Panc1 (cell line): ENCODE measurements around the gene CRTAC1. TPM values are rescaled to one million over a fixed set of nuclear protein-coding genes. Genes with fewer than 3 reads are reported as not detected.

Source experiments
- ATAC-seq: fragments of 200-7000 bp; cut with Tn5 transposase; 2 replicates; pipeline ENCODE4 v1.9.1; 2020; ENCODE audit warnings: mild to moderate bottlenecking, moderate library complexity
- BruUV-seq: library from RNA; stranded (reverse); fragments of 400-500 nt; replicated peaks from 2 replicates; lab custom pipeline; 2021; lab: Mats Ljungman, UMichigan
- CTCF ChIA-PET: fragments of 300-600 bp; sonication (Branson Sonifier 250); formaldehyde crosslinking; loops from one replicate; lab custom pipeline; 2022; ENCODE audit warnings: antibody characterized with exemption; lab: Charles Lee
- POLR2A ChIA-PET: fragments of 300-600 bp; sonication (Branson Sonifier 250); formaldehyde crosslinking; loops from one replicate; lab custom pipeline; 2022; ENCODE audit warnings: antibody characterized with exemption; lab: Charles Lee
- DNase-seq: peaks from one replicate; pipeline ENCODE4 v3.0.0-alpha.2; 2010; ENCODE audit warnings: low read depth, low spot score
- H3K27ac ChIP-seq: 2 replicates; pipeline ENCODE4 v1.5.1; 2011; ENCODE audit warnings: mild to moderate bottlenecking, low read length, inconsistent platforms
- H3K27me3 ChIP-seq: fragments of 200-500 bp; sonication (Bioruptor generic); 2 replicates; pipeline ENCODE4 v1.6.0; 2014; ENCODE audit warnings: low read length, inconsistent platforms; ENCODE audit not compliant: control insufficient read depth, insufficient read depth
- H3K36me3 ChIP-seq: fragments of 200-500 bp; sonication (Bioruptor generic); 2 replicates; pipeline ENCODE4 v1.5.1; 2014; ENCODE audit warnings: inconsistent platforms, mild to moderate bottlenecking, low read length, moderate library complexity; ENCODE audit not compliant: control insufficient read depth, insufficient read depth
- H3K4me1 ChIP-seq: 2 replicates; pipeline ENCODE4 v1.5.1; 2011; ENCODE audit warnings: inconsistent platforms, mild to moderate bottlenecking, low read length, moderate library complexity; ENCODE audit not compliant: control insufficient read depth, insufficient read depth
- H3K4me3 ChIP-seq, 2 experiments: 2 replicates each; pipeline ENCODE4 v1.5.1; 2011 to 2012; ENCODE audit warnings: low read depth in 2 of 2, low read length in 2 of 2, mild to moderate bottlenecking in 2 of 2, inconsistent platforms in 1 of 2, moderate library complexity in 1 of 2
- H3K9me3 ChIP-seq: fragments of 200-500 bp; sonication (Bioruptor generic); 2 replicates; pipeline ENCODE4 v1.5.1; 2014; ENCODE audit warnings: low read depth, mild to moderate bottlenecking, inconsistent platforms, low read length, moderate library complexity; ENCODE audit not compliant: control insufficient read depth, insufficient read depth
- POLR2AphosphoS5 ChIP-seq: IDR thresholded peaks from 2 replicates; pipeline ENCODE4 v1.6.1; 2012; ENCODE audit warnings: mild to moderate bottlenecking, low read depth, low read length, moderate library complexity
- SIN3A ChIP-seq: IDR thresholded peaks from 2 replicates; pipeline ENCODE4 v1.6.1; 2012; ENCODE audit warnings: low read depth, mild to moderate bottlenecking, low read length, moderate library complexity, borderline replicate concordance; ENCODE audit not compliant: insufficient read depth
- TCF7L2 ChIP-seq: IDR thresholded peaks from 2 replicates; pipeline ENCODE4 v1.6.1; 2011; ENCODE audit warnings: mild to moderate bottlenecking, low read depth, low read length, inconsistent platforms
- in situ Hi-C: cut with HindIII; loops from 2 replicates; pipeline ENCODE4 v1.10.0; 2016; ENCODE audit warnings: low sequenced_read_pairs, low pct_unique_long_range_greater_than_20kb
- intact Hi-C: fragments of 100-400 bp; cut with micrococcal nuclease; formaldehyde crosslinking; loops from one replicate; pipeline ENCODE4 v1.10.0; 2022; ENCODE audit not compliant: unreplicated experiment
- total RNA-seq: library from RNA; stranded (reverse); gene quantifications from one replicate; pipeline ENCODE4 v1.2.1, GENCODE V29; 2021; ENCODE audit not compliant: unreplicated experiment
- TF ChIP-seq, protein P1 (sequence below), 2 experiments: IDR thresholded peaks; 2 replicates each; pipeline ENCODE4 v1.6.1; 2011 to 2012; ENCODE audit warnings: low read depth in 2 of 2, control low read depth in 1 of 2, low read length in 1 of 2, mild to moderate bottlenecking in 1 of 2, moderate library complexity in 1 of 2; ENCODE audit not compliant: insufficient read depth in 1 of 2
- TF ChIP-seq, protein P2 (sequence below): fragments of 450-650 bp; IDR thresholded peaks from 2 replicates; pipeline ENCODE4 v1.5.1; 2017; ENCODE audit warnings: mild to moderate bottlenecking

The CRTAC1 gene
- total RNA-seq, 1 experiment from 2014 or later, result 0.23 TPM

DNA sequence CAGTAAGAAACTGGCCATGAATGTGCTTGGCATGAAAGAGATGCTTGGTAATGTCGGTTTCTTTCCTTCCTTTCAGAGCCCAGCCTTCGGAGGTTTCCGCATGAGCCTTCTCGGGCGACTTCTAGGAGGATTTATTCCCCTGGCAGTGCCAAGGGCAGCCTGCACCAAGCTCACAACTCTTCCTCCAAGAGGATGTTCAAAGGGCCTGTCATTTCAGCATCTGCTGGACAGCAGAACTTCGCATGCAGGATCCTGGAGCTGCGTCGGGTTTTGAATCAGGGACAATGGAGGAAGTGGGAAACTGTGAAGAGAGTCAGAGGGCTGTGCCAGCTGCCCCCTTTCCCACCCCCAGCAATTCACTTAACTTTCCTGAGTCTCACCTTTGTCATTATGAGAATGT, 159.4 kb downstream of the CRTAC1 start:
- ChIA-PET POLR2A (no interaction called here), CTCF (no interaction called here)
- Histone ChIP-seq H3K27me3 (peaks cover 2% of the 10 kb centered on the region; the same call in 1 of the 2 replicates), H3K27ac (no peak overlapping the region), H3K4me1 (peaks cover 15% of the 10 kb centered on the region), H3K9me3 (no peaks in the 10 kb centered on the region), H3K36me3 (no peaks in the 10 kb centered on the region), H3K4me3 (no peak overlapping the region)
- no peak for ATAC-seq
- in situ Hi-C loops (no loop called here), intact Hi-C loops (no loop called here)
- BruUV-seq, result no TSS peak
- TF ChIP-seq, protein P1, sequence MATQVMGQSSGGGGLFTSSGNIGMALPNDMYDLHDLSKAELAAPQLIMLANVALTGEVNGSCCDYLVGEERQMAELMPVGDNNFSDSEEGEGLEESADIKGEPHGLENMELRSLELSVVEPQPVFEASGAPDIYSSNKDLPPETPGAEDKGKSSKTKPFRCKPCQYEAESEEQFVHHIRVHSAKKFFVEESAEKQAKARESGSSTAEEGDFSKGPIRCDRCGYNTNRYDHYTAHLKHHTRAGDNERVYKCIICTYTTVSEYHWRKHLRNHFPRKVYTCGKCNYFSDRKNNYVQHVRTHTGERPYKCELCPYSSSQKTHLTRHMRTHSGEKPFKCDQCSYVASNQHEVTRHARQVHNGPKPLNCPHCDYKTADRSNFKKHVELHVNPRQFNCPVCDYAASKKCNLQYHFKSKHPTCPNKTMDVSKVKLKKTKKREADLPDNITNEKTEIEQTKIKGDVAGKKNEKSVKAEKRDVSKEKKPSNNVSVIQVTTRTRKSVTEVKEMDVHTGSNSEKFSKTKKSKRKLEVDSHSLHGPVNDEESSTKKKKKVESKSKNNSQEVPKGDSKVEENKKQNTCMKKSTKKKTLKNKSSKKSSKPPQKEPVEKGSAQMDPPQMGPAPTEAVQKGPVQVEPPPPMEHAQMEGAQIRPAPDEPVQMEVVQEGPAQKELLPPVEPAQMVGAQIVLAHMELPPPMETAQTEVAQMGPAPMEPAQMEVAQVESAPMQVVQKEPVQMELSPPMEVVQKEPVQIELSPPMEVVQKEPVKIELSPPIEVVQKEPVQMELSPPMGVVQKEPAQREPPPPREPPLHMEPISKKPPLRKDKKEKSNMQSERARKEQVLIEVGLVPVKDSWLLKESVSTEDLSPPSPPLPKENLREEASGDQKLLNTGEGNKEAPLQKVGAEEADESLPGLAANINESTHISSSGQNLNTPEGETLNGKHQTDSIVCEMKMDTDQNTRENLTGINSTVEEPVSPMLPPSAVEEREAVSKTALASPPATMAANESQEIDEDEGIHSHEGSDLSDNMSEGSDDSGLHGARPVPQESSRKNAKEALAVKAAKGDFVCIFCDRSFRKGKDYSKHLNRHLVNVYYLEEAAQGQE (IDR thresholded peaks at IDR 0.05; ENCODE audit: insufficient read depth in 1 of 2, low read depth in 2 of 2, low read length in 1 of 2), result no peak
- TF ChIP-seq TCF7L2 (no peak), POLR2AphosphoS5 (no peak), SIN3A (no peak)
- TF ChIP-seq, protein P2, sequence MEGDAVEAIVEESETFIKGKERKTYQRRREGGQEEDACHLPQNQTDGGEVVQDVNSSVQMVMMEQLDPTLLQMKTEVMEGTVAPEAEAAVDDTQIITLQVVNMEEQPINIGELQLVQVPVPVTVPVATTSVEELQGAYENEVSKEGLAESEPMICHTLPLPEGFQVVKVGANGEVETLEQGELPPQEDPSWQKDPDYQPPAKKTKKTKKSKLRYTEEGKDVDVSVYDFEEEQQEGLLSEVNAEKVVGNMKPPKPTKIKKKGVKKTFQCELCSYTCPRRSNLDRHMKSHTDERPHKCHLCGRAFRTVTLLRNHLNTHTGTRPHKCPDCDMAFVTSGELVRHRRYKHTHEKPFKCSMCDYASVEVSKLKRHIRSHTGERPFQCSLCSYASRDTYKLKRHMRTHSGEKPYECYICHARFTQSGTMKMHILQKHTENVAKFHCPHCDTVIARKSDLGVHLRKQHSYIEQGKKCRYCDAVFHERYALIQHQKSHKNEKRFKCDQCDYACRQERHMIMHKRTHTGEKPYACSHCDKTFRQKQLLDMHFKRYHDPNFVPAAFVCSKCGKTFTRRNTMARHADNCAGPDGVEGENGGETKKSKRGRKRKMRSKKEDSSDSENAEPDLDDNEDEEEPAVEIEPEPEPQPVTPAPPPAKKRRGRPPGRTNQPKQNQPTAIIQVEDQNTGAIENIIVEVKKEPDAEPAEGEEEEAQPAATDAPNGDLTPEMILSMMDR, result no peak
- no peak for DNase-seq

DNA sequence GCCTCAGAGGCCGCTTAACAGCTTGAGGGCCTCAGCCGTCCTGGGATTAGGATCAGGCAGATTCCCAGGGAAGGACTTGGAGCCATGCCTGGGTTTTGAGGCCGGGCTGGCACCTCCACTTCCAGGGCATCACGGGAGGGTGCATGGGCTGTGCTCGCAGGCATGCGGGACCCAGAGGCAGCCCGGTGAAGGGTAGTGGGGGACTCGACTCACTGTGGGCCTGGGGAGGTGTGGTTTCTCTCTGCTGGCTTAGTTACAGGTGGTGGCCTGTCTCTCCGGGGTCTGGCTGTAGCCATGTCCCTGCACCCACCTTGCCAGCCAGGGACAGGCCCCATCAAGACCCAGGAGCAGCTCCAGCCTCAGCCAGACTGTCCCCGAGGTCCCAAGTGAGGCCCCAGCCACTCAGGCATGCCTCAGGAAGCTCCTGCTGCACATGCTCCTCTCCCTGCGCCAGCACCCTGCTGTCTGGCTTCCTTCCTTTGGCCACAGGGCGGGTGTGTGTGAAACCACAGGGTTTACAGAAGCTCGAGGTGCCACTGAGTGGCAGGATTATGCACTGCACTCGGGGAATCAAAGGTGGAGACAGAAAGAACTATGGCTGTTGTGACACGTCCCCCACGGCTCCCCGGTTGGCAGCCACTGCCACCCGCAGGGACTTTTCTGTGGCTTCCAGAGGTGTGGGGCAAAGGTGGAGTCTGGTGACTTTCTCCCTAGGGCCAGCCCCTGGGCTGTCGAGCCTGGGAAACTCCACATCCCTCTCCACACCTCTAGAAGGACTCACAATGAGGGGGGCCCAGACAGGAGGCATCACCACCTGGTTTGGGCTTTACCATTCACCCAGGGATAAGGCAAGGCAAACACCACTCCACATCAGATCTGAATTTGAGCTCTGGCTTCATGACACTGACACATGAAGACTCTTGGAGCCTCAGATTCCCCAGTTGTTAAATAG, 161.1 kb downstream of the CRTAC1 start:
- ChIA-PET CTCF (interaction anchor here (0.5 to 3.4 kb wide), 7 partner anchors 19 to 172 kb away, joined by 3 to 25 read pairs (median 5); partner anchors contain the start of gene GOLGA7B), POLR2A (no interaction called here)
- peak overlapping the region; percentile 39 for H3K27ac ChIP-seq

More for the DNA sequence above, 161.1 kb downstream of the CRTAC1 start:
- H3K36me3 ChIP-seq, result no peaks in the 10 kb centered on the region
- peaks cover 15% of the 10 kb centered on the region for H3K4me1 ChIP-seq
- BruUV-seq, result no TSS peak
- ATAC-seq (peak; percentile 98), DNase-seq (peak; percentile 72)
- no peaks in the 10 kb centered on the region for H3K9me3 ChIP-seq
- in situ Hi-C loops (no loop called here), intact Hi-C loops (loop anchor here (1.0 kb wide), 2 partner anchors 77 to 110 kb away; no protein-coding TSS in a partner anchor)
- TF ChIP-seq, protein P2, result peak; percentile 90
- no peak for TF ChIP-seq SIN3A
- TF ChIP-seq TCF7L2, result peak; percentile 73
- TF ChIP-seq, protein P1 (IDR thresholded peaks at IDR 0.05; ENCODE audit: insufficient read depth in 1 of 2, low read depth in 2 of 2, low read length in 1 of 2), result peak in 1 of 2 experiments; percentile 51; a peak in 1 of 4 replicates
- TF ChIP-seq POLR2AphosphoS5, result 0 out of 2 replicates have a peak, but pooled peaks have one; percentile 31
- H3K27me3 ChIP-seq, result peaks cover 2% of the 10 kb centered on the region; the same call in 1 of the 2 replicates
- H3K4me3 ChIP-seq, result peak overlapping the region in 1 of 2 experiments; percentile 6; a peak in 1 of 4 replicates
